Loucy (cell line): Measurements from ENCODE around the gene CHRM2.

ENCODE experiments used
- EZH2phosphoT487 ChIP-seq: fragments of 200-600 bp; IDR thresholded peaks from 2 replicates; pipeline ENCODE4 v1.6.1; 2018; ENCODE audit warnings: antibody characterized with exemption, mild to moderate bottlenecking, moderate library complexity, borderline replicate concordance
- TF ChIP-seq, protein P1 (sequence below): fragments of 200-600 bp; sonication (generic); conservative IDR thresholded peaks from 2 replicates; pipeline ENCODE4 v1.5.1; 2014; ENCODE audit warnings: mild to moderate bottlenecking, antibody characterized with exemption, low read length

DNA sequence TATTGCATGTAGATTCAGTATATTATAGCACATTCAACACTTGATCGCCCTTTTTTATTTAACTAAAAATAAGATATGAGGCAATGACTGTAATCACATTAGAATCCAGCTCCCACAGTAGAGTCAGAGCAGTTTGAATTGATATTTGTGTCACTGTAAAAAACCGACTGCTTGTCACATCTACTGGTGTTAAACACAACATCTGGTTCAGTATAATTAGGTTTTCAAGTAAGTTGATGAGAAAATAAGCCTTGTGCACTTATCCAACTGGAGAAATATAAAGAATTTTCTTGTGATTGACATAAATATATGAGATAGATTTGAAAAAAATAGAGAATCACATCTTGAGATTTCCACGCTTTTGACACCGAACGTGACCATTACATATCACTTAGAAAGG, 69.0 kb downstream of the CHRM2 start:
- TF ChIP-seq, protein P1, sequence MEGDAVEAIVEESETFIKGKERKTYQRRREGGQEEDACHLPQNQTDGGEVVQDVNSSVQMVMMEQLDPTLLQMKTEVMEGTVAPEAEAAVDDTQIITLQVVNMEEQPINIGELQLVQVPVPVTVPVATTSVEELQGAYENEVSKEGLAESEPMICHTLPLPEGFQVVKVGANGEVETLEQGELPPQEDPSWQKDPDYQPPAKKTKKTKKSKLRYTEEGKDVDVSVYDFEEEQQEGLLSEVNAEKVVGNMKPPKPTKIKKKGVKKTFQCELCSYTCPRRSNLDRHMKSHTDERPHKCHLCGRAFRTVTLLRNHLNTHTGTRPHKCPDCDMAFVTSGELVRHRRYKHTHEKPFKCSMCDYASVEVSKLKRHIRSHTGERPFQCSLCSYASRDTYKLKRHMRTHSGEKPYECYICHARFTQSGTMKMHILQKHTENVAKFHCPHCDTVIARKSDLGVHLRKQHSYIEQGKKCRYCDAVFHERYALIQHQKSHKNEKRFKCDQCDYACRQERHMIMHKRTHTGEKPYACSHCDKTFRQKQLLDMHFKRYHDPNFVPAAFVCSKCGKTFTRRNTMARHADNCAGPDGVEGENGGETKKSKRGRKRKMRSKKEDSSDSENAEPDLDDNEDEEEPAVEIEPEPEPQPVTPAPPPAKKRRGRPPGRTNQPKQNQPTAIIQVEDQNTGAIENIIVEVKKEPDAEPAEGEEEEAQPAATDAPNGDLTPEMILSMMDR = no peak
- TF ChIP-seq EZH2phosphoT487 = no peak
